ENCODE results near the gene SS18L1. TPM values are rescaled to one million over a fixed set of nuclear protein-coding genes. Genes with fewer than 3 reads are reported as not detected.
A peak's percentile ranks its signal among the peaks of the same experiment; 100 is the strongest.

SS18L1 gene
- total and polyA plus RNA-seq, 3 donors from 2014 or later = 16.2 to 69.5 (median 54.6) TPM

DNA sequence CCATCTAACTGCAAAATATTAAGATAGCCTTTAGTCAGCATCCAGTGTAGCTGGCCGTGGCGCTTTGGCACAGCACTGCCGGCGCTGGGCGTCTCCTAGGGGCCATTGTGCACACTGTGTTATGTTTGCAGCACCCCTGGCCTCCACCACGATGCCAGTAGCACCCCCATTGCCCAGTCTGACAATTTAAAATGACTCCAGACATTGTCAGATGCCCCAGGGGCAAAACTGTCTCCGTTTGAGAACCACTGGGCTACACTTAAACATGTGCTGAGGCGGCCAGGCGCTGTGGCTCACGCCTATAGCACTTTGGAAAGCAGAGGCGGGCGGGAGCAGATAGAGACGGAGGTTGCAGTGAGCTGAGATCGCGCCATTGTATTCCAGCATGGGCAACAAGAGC is 33.3 kb downstream of the SS18L1 start:
- Histone ChIP-seq H3K9me3 (no peaks in the 10 kb centered on the region), H3K4me1 (no peaks in the 10 kb centered on the region), H3K27ac (no peak overlapping the region), H3K27me3 (no peaks in the 10 kb centered on the region), H3K36me3 (ENCODE audit: low read depth, missing control alignments) (no peaks in the 10 kb centered on the region), H3K4me3 (no peak overlapping the region)
- TF ChIP-seq POLR2A (IDR thresholded peaks at IDR 0.05) = no peak
- TF ChIP-seq, protein P1, sequence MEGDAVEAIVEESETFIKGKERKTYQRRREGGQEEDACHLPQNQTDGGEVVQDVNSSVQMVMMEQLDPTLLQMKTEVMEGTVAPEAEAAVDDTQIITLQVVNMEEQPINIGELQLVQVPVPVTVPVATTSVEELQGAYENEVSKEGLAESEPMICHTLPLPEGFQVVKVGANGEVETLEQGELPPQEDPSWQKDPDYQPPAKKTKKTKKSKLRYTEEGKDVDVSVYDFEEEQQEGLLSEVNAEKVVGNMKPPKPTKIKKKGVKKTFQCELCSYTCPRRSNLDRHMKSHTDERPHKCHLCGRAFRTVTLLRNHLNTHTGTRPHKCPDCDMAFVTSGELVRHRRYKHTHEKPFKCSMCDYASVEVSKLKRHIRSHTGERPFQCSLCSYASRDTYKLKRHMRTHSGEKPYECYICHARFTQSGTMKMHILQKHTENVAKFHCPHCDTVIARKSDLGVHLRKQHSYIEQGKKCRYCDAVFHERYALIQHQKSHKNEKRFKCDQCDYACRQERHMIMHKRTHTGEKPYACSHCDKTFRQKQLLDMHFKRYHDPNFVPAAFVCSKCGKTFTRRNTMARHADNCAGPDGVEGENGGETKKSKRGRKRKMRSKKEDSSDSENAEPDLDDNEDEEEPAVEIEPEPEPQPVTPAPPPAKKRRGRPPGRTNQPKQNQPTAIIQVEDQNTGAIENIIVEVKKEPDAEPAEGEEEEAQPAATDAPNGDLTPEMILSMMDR (IDR thresholded peaks at IDR 0.05) = no peak
- WGBS, 2 donors = 87 to 91% methylated on average over 15 of the region's 15 CpGs
- DNase-seq = no peak
- intact Hi-C loops (cut with DNase I; ENCODE audit: low total_unique reads) = no loop called here

DNA sequence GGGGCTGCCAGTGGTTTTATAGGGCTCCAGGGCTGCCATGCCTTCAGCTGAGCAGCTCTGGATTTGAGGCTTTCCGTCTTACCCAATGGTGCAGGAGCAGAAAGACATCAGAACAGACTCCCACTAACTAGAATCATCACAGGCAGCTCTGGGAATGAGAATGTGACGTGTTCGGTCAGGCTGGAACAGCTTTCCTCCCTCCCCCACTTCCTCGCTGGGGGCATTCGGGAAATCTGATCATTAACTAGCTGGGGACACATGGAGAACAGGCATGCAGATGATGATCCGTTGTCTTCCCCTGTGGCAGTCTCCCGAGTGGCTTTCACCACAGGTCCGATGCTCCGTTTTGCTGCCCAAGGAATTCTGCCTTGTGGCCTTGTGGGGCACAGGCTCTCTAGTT is 33.7 kb downstream of the SS18L1 start:
- WGBS, 2 donors = 87 to 89% methylated on average over 9 of the region's 9 CpGs
- Histone ChIP-seq H3K9me3 (no peaks in the 10 kb centered on the region), H3K4me1 (peaks cover 3% of the 10 kb centered on the region), H3K27me3 (no peaks in the 10 kb centered on the region), H3K27ac (no peak overlapping the region), H3K36me3 (ENCODE audit: low read depth, missing control alignments) (no peaks in the 10 kb centered on the region), H3K4me3 (no peak overlapping the region)
- no peak for TF ChIP-seq POLR2A (IDR thresholded peaks at IDR 0.05)
- TF ChIP-seq, protein P1 (IDR thresholded peaks at IDR 0.05) = no peak
- DNase-seq = no peak
- intact Hi-C loops (cut with DNase I; ENCODE audit: low total_unique reads) = no loop called here

DNA sequence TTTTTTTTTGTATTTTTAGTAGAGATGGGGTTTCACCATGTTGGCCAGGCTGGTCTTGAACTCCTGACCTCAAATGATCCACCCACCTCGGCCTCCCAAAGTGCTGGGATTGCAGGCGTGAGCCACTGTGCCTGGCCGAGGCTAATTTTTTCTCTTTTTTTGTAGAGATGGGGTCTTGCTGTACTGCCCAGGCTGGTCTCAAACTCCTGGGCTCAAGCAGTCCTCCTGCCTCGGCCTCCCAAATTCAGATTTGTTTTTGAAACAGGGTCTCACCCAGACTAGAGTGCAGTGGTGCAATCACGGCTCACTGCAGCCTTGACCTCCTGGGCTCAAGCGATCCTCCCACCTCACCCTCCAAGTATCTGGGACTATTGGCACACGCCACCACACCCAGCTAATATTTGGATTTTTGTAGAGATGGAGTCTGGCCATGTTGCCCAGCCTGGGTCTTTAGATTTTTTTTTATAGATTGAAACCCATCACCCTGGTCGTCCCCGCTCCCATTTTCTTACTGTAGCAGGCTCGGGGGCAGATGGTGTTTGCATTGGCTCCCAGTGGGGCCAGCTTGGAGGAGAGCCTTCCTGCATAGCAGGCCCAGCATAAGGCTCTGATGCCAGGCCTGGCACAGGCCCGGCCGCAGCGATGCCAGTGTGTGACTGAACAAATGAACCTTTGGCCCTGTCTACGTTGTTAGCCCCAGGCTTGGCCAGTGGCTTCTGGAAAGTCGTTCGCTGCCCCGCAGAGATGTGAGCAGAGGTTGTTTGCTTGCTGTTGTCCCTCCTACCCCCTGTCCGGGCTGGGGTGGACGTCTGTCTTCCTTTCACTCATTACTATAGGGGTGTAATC is 35.0 kb downstream of the SS18L1 start:
- H3K27me3 ChIP-seq = no peaks in the 10 kb centered on the region
- H3K4me1 ChIP-seq = peaks cover 6% of the 10 kb centered on the region
- DNase-seq = no peak
- H3K27ac ChIP-seq = no peak overlapping the region
- no peak overlapping the region for H3K4me3 ChIP-seq
- H3K36me3 ChIP-seq (ENCODE audit: low read depth, missing control alignments) = no peaks in the 10 kb centered on the region
- TF ChIP-seq, protein P1 (IDR thresholded peaks at IDR 0.05) = no peak
- no peak for TF ChIP-seq POLR2A (IDR thresholded peaks at IDR 0.05)
- 83 to 92% methylated on average over 14 to 19 of the region's 19 CpGs for WGBS, 2 donors
- intact Hi-C loops (cut with DNase I; ENCODE audit: low total_unique reads) = no loop called here
- H3K9me3 ChIP-seq = no peaks in the 10 kb centered on the region

DNA sequence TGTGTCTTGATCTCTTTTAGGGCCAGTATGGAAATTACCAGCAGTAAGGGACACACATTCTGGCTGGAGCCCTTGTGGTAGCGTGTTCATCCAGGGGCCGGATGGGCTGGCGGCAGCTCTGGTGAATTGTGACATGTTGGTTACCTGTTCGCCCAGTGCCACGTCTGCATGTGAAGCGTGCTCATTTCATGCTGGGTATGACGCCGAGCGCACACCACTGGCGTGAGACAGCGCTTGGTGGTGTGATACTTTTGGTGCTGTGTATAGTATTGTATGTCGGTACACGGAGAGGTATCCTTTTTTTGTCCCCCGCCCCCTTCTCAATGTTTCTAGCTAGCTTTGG is 35.6 kb downstream of the SS18L1 start:
- no peak overlapping the region for H3K27ac ChIP-seq
- no peaks in the 10 kb centered on the region for H3K36me3 ChIP-seq (ENCODE audit: low read depth, missing control alignments)
- no peak for TF ChIP-seq POLR2A (IDR thresholded peaks at IDR 0.05)
- TF ChIP-seq, protein P1 (IDR thresholded peaks at IDR 0.05) = no peak
- peaks cover 12% of the 10 kb centered on the region for H3K4me1 ChIP-seq
- DNase-seq = no peak
- 96 to 97% methylated on average over 14 of the region's 14 CpGs for WGBS, 2 donors
- intact Hi-C loops (cut with DNase I; ENCODE audit: low total_unique reads) = no loop called here
- H3K27me3 ChIP-seq = no peaks in the 10 kb centered on the region
- no peak overlapping the region for H3K4me3 ChIP-seq
- H3K9me3 ChIP-seq = no peaks in the 10 kb centered on the region

DNA sequence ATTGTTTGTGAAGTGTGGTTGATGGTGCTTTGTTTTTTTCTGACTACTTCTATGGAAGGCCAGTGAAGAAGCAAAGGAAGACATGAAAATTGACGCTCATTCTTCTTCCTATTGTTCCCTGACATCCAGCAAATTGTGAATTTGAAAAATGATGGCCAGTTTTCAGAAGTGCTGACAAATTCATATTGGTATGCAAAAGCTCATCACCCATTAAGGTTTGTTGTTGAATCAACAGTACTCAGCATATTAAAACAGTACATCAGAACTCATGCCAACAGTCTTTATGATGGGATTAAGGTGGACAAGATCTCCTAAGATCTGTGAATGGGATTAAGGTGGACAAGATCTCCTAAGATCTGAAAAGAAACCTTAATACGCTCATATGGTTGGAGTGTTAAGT is 38.2 kb downstream of the SS18L1 start:
- Histone ChIP-seq H3K27ac (peak overlapping the region in 1 of 2 donors; percentile 87), H3K9me3 (no peaks in the 10 kb centered on the region), H3K4me3 (peak overlapping the region in 1 of 2 donors; percentile 97), H3K27me3 (no peaks in the 10 kb centered on the region), H3K4me1 (peaks cover 20% of the 10 kb centered on the region), H3K36me3 (ENCODE audit: low read depth, missing control alignments) (no peaks in the 10 kb centered on the region)
- TF ChIP-seq POLR2A (IDR thresholded peaks at IDR 0.05) = no peak
- TF ChIP-seq, protein P1 (IDR thresholded peaks at IDR 0.05) = no peak
- intact Hi-C loops (cut with DNase I; ENCODE audit: low total_unique reads) = no loop called here
- DNase-seq = no peak
- WGBS, 2 donors = 75% methylated on average over 2 of the region's 2 CpGs

Measured in testis (tissue), 3 donors.